K562 treated with DMSO at 1 percent for 4 hours (cell line): Measurements from ENCODE around the gene KAT14. TPM values are rescaled to one million over a fixed set of nuclear protein-coding genes. Genes with fewer than 3 reads are reported as not detected.

Experiments
- total RNA-seq: library from RNA; unstranded; fragments of 300-600 nt; gene quantifications from 2 replicates; pipeline ENCODE4 v1.2.3, GENCODE V29; 2022; ENCODE audit not compliant: insufficient read depth

The KAT14 gene, protein sequence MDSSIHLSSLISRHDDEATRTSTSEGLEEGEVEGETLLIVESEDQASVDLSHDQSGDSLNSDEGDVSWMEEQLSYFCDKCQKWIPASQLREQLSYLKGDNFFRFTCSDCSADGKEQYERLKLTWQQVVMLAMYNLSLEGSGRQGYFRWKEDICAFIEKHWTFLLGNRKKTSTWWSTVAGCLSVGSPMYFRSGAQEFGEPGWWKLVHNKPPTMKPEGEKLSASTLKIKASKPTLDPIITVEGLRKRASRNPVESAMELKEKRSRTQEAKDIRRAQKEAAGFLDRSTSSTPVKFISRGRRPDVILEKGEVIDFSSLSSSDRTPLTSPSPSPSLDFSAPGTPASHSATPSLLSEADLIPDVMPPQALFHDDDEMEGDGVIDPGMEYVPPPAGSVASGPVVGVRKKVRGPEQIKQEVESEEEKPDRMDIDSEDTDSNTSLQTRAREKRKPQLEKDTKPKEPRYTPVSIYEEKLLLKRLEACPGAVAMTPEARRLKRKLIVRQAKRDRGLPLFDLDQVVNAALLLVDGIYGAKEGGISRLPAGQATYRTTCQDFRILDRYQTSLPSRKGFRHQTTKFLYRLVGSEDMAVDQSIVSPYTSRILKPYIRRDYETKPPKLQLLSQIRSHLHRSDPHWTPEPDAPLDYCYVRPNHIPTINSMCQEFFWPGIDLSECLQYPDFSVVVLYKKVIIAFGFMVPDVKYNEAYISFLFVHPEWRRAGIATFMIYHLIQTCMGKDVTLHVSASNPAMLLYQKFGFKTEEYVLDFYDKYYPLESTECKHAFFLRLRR
- 3.9 and 4.0 TPM in 2 replicates for total RNA-seq

DNA sequence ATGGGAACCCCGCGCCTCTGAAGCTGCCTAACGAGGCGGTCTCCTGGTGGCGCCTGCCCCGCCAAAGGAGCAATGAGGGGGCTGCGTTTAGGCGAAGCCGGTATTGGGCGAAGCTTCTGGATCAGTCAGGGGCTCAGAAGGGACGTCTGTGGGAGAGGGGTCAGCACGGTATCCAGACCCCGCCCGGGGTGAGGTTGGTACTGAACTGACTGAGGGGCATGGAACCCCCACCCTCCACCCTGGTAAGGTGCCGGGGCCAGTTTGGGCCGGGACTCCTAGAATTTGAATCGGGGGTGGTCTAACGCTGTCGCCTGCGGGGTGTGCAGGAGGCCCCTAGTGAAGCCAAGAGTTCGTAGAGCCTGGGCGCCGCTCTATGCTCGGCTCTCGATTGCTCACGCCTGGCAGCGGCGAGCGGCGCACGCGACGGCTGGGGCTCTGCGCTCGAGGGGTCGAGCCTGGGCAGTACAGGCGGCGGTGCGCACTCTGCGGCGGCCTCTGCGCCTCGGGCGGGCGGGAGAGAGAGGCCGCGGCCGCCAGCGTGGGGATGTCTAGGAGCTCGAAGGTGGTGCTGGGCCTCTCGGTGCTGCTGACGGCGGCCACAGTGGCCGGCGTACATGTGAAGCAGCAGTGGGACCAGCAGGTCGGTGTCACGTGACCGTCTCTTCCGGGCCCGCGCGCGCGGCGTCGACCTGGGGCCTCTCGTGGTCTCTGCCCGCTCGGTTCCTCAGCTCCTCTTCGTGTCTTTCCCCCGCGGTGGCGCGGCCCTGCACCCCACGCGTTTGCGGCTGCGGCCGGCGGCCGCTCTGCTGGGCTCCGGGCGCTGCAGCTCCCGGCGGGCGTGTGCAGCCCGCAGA, at the start of gene KAT14, which contains the start of gene PET117:
Gene KAT14, plus strand, starts transcription at position 452 of the 854 bp plus-strand sequence. CDS start 4,798 bp downstream, outside the sequence.
Gene PET117, plus strand, starts transcription at position 452 of the 854 bp plus-strand sequence. Its CDS starts 93 bp downstream, at position 545.

Other genes starting within 250 kb of the KAT14 start
- 66.7 and 70.8 TPM in 2 replicates for gene SNX5, start 169.1 kb upstream of the KAT14 start, total RNA-seq
- 26.0 and 30.6 TPM in 2 replicates for gene MGME1, start 168.8 kb upstream of the KAT14 start, total RNA-seq
- gene OVOL2, start 79.9 kb upstream of the KAT14 start, total RNA-seq: not detected in 2 replicates
- 4.2 and 5.4 TPM in 2 replicates for gene PET117, start within 50 bp of the KAT14 start, total RNA-seq
- gene ZNF133, start 150.7 kb downstream of the KAT14 start, total RNA-seq: 4.3 and 4.8 TPM in 2 replicates